ENCODE results near the gene SLIT2. TPM values are rescaled to one million over a fixed set of nuclear protein-coding genes. Genes with fewer than 3 reads are reported as not detected.

Gene SLIT2
- total RNA-seq, 2 experiments from 2014 or later, result not detected

DNA sequence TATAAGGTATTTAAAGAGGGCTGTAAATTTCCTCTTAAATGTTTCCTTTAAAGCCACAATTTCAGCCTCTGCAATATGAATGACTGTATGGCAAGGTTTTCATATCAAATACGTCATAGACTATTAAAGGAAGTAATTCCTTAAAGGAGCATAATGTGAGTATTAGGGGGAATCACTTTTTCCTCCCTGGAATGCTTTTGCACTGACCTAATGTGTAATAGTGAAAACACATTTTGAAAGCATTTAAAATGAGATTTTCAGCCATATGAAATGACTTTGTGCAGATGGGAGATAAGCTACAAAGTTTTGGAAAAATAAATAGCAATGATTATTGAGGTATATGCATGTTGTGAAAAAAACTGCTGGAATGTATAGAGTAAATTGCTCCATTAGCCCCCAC lies 17.6 kb downstream of the SLIT2 start:
- POLR2A ChIA-PET, result no interaction called here
- H3K27ac Mint-ChIP-seq, result no peak overlapping the region
- no peaks in the 10 kb centered on the region for H3K36me3 Mint-ChIP-seq (ENCODE audit: low read depth)
- peaks cover 5% of the 10 kb centered on the region for H3K9me3 Mint-ChIP-seq (ENCODE audit: insufficient read depth)
- no peak for ATAC-seq
- CTCF ChIA-PET, result no interaction called here
- no peak overlapping the region for H3K4me3 Mint-ChIP-seq
- DNase-seq, result no peak
- no peaks in the 10 kb centered on the region for H3K4me1 Mint-ChIP-seq (ENCODE audit: low read depth)
- no peaks in the 10 kb centered on the region for H3K27me3 Mint-ChIP-seq (ENCODE audit: low read depth)

DNA sequence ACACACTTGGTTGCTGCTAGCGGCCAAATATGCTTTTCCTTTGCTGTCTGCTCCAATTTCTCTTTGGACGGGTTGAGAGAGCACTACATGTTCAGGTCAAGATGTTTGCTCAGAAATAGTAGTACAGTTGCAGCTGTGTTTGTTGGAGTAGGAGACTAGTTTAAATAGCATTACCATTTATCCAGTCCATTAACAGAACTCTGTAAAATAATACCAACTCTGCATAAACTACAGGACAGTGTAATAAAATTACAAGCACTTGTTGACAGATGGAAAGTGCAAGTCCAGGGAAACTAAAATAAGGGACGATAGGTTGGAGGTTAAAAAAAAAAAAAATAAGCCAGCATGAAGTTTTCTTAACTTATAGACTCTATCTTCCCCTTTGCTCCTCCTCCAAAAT lies 20.2 kb downstream of the SLIT2 start:
- H3K27me3 Mint-ChIP-seq (ENCODE audit: low read depth), result no peaks in the 10 kb centered on the region
- no peak for ATAC-seq
- H3K9me3 Mint-ChIP-seq (ENCODE audit: insufficient read depth), result peaks cover 5% of the 10 kb centered on the region
- H3K36me3 Mint-ChIP-seq (ENCODE audit: low read depth), result no peaks in the 10 kb centered on the region
- CTCF ChIA-PET, result no interaction called here
- H3K4me1 Mint-ChIP-seq (ENCODE audit: low read depth), result no peaks in the 10 kb centered on the region
- no peak for DNase-seq
- POLR2A ChIA-PET, result no interaction called here
- H3K27ac Mint-ChIP-seq, result no peak overlapping the region
- no peak overlapping the region for H3K4me3 Mint-ChIP-seq

DNA sequence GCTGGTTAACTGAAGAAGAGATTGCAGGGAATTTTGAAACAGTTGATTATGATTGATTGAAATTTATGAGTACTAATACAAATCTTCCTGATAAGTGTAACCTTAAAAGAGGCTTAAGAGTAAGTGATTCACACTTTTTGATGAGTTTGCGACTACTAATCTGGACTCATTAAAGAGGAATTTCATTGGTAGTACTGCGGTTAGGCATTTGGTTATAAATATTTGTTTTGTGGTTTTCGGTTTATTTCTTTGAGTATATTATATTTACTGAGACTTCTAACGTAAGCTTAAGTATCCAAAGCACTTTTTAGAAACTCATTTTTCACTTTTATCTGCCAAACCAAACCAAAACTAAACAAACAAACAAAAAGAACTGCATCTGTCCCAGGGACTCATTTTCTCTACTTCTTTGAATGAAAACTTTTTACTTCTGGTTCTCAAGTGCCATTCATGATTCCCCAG lies 20.7 kb downstream of the SLIT2 start:
- no peak for ATAC-seq
- CTCF ChIA-PET, result no interaction called here
- POLR2A ChIA-PET, result no interaction called here

DNA sequence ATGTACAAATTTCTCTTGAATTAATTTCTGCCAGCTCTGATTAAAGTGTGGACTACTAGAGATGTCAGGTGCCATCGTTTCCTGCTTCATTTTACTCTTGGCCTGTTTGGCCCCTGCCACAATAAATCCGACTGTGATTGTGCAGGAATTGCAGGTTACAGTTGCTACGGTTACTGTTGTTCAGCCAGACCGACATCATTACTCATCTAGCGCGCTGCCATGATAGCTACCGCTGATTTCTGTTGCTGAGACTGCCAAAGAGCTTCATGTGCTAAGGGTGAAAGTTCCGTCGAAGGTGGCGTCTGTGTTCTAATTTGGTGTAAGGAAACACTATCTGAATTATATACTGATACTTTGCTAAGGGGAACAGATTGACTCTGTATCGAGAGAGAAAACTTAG lies 22.1 kb downstream of the SLIT2 start:
- H3K27ac Mint-ChIP-seq, result no peak overlapping the region
- H3K36me3 Mint-ChIP-seq (ENCODE audit: low read depth), result no peaks in the 10 kb centered on the region
- ChIA-PET POLR2A (no interaction called here), CTCF (no interaction called here)
- no peak for ATAC-seq
- no peaks in the 10 kb centered on the region for H3K27me3 Mint-ChIP-seq (ENCODE audit: low read depth)
- peaks cover 5% of the 10 kb centered on the region for H3K9me3 Mint-ChIP-seq (ENCODE audit: insufficient read depth)
- H3K4me1 Mint-ChIP-seq (ENCODE audit: low read depth), result no peaks in the 10 kb centered on the region
- H3K4me3 Mint-ChIP-seq, result no peak overlapping the region
- DNase-seq, result no peak

More for the DNA sequence above, 20.7 kb downstream of the SLIT2 start:
- Mint-ChIP-seq H3K9me3 (ENCODE audit: insufficient read depth) (peaks cover 5% of the 10 kb centered on the region), H3K4me1 (ENCODE audit: low read depth) (no peaks in the 10 kb centered on the region), H3K36me3 (ENCODE audit: low read depth) (no peaks in the 10 kb centered on the region), H3K27ac (no peak overlapping the region), H3K27me3 (ENCODE audit: low read depth) (no peaks in the 10 kb centered on the region), H3K4me3 (no peak overlapping the region)
- no peak for DNase-seq

DNA sequence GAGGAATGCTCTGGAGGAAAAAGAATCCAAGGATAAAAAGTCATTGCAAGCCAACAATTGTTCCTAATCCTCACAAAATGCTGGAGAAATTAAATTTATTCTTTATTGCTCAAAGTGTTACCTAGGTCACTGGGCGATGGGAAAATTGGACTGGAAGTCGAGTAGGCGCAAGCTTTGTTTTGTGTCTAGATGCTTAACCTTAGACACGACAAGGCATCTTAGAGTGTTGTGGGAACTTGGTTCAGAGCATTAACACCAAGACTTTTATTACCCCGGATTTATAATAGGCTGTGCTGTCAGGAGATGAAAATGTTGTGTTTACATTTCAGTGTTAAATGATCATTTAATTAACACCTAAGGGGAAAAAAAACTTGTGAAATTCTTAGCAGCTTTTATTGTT lies 25.1 kb downstream of the SLIT2 start:
- Mint-ChIP-seq H3K9me3 (ENCODE audit: insufficient read depth) (peaks cover 5% of the 10 kb centered on the region), H3K27me3 (ENCODE audit: low read depth) (no peaks in the 10 kb centered on the region), H3K4me3 (no peak overlapping the region), H3K36me3 (ENCODE audit: low read depth) (no peaks in the 10 kb centered on the region), H3K27ac (no peak overlapping the region), H3K4me1 (ENCODE audit: low read depth) (no peaks in the 10 kb centered on the region)
- POLR2A ChIA-PET, result no interaction called here
- DNase-seq (no peak), ATAC-seq (no peak)
- CTCF ChIA-PET, result no interaction called here

DNA sequence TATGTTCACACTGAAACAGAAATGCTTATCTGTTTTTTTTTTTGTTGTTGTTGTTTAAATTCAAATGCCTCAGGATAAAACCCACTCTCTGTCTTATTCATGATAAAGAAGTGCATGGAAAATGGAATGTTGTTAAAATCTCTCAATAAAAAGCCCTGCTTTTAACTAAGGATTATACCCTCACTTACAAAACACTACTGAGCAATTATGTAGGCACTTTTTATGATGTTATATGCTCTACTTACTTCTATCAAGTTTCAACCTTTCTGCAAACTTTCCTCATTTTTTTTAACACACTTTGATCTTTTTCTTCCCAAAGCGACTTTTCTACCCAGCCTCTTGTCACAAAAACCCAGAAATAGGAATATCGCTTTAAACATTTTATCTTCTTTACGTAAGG lies 26.5 kb downstream of the SLIT2 start:
- Mint-ChIP-seq H3K36me3 (ENCODE audit: low read depth) (no peaks in the 10 kb centered on the region), H3K27me3 (ENCODE audit: low read depth) (no peaks in the 10 kb centered on the region), H3K27ac (no peak overlapping the region), H3K4me3 (no peak overlapping the region), H3K4me1 (ENCODE audit: low read depth) (no peaks in the 10 kb centered on the region), H3K9me3 (ENCODE audit: insufficient read depth) (no peaks in the 10 kb centered on the region)
- ChIA-PET POLR2A (no interaction called here), CTCF (no interaction called here)
- ATAC-seq (no peak), DNase-seq (no peak)

DNA sequence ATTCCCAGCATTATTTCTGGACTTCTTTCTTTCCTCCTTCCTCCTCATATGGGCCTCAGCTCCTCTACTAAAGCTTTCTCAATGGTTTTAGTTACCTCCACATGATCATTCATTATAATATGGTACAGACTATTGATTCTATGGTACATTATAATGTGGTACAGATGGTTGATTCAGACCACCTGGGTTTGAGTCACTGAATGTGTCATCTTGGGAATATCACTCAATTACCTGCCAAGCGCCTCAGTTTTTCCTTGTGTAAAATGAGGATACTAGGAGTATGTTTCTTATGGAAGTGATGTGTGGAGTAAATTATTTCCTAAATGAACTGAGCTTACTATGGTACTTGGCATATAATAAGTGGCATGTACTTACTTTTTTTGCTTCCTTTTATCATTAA lies 27.7 kb downstream of the SLIT2 start:
- no peak overlapping the region for H3K27ac Mint-ChIP-seq
- no peak overlapping the region for H3K4me3 Mint-ChIP-seq
- POLR2A ChIA-PET, result no interaction called here
- CTCF ChIA-PET, result no interaction called here
- no peaks in the 10 kb centered on the region for H3K27me3 Mint-ChIP-seq (ENCODE audit: low read depth)
- H3K9me3 Mint-ChIP-seq (ENCODE audit: insufficient read depth), result no peaks in the 10 kb centered on the region
- DNase-seq (no peak), ATAC-seq (no peak)
- H3K36me3 Mint-ChIP-seq (ENCODE audit: low read depth), result no peaks in the 10 kb centered on the region
- H3K4me1 Mint-ChIP-seq (ENCODE audit: low read depth), result no peaks in the 10 kb centered on the region

DNA sequence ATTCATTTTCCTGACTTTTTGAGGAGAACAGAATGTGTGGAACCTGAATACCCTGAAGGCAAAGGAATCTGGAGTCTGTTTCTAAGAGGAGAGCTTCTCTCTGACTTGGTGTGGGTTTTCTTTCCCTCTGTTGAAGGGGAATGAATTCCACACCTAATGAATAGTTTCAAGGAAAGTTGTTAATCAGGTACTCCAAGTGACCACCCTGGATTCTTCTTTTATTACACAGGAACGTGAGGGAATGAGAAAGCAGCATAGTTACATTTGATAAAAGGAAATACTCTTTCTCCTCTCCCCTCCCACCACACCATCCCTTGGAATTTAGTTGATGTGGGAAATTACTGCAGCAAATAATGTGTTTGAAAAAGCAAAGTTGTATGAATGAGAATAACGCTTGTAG lies 29.7 kb downstream of the SLIT2 start:
- H3K4me3 Mint-ChIP-seq, result no peak overlapping the region
- ChIA-PET POLR2A (no interaction called here), CTCF (no interaction called here)
- H3K4me1 Mint-ChIP-seq (ENCODE audit: low read depth), result no peaks in the 10 kb centered on the region
- no peak for DNase-seq
- H3K36me3 Mint-ChIP-seq (ENCODE audit: low read depth), result no peaks in the 10 kb centered on the region
- no peak overlapping the region for H3K27ac Mint-ChIP-seq
- H3K27me3 Mint-ChIP-seq (ENCODE audit: low read depth), result no peaks in the 10 kb centered on the region
- no peak for ATAC-seq
- H3K9me3 Mint-ChIP-seq (ENCODE audit: insufficient read depth), result no peaks in the 10 kb centered on the region

DNA sequence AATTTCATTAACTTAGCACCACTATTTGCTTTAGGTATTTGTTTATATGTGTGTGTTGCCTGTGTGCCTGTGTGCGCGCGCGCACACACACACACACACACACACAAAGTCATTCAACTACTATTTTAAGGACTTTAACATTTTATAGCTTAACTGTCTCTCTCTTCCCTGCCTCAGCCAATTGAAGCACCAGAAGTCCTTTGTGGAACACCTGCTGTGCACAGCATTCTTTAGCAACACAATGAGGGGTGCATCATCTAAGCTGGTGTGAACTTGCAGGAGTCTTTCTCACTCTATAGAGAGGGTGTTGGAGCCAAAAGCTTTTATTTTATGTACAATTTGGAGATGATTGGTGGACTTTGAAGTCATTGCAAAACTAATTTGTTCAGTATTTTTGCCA lies 31.3 kb downstream of the SLIT2 start:
- Mint-ChIP-seq H3K36me3 (ENCODE audit: low read depth) (no peaks in the 10 kb centered on the region), H3K27me3 (ENCODE audit: low read depth) (no peaks in the 10 kb centered on the region), H3K27ac (no peak overlapping the region), H3K9me3 (ENCODE audit: insufficient read depth) (no peaks in the 10 kb centered on the region), H3K4me3 (no peak overlapping the region), H3K4me1 (ENCODE audit: low read depth) (no peaks in the 10 kb centered on the region)
- CTCF ChIA-PET, result no interaction called here
- POLR2A ChIA-PET, result no interaction called here
- ATAC-seq, result no peak
- DNase-seq, result no peak

DNA sequence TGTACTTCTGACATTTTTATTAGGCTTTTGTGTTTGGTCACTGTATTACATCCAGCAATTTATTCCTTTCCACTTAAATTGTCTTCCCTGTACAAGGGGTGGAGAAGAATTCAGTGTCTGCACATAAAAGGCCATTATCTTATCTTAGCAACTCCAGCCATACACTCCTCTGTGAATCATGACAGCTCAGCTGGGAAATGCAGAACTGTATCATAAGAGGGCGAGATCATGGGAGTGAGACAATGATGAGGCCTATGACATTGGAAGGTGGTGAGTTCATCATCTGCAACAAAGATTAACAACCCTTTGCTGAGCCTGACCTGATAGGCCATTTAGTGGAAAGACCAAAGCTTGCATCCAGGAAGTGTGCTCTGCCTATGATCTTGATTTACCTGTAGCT lies 33.3 kb downstream of the SLIT2 start:
- H3K4me1 Mint-ChIP-seq (ENCODE audit: low read depth), result no peaks in the 10 kb centered on the region
- no peak overlapping the region for H3K27ac Mint-ChIP-seq
- no peaks in the 10 kb centered on the region for H3K27me3 Mint-ChIP-seq (ENCODE audit: low read depth)
- ATAC-seq (no peak), DNase-seq (no peak)
- ChIA-PET CTCF (no interaction called here), POLR2A (no interaction called here)
- no peak overlapping the region for H3K4me3 Mint-ChIP-seq
- H3K36me3 Mint-ChIP-seq (ENCODE audit: low read depth), result no peaks in the 10 kb centered on the region
- no peaks in the 10 kb centered on the region for H3K9me3 Mint-ChIP-seq (ENCODE audit: insufficient read depth)

DNA sequence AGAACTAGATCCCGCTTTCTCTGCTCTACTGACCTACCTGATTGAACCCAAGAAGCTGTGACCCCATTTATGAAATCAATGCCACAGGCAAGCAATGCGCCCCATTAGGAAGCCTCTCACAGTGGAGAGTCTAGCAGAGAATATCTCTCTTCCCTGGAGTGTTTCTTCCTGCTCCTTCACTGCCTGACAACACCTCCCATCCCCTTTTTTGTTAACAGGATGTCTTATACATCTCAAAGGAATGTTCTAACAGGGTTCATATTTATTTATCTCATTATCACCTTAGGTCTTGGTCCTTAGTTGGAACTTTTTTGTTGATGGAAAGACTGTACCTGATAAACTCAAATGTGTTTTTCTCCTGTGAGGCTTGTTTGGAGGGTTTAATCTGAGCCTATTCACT lies 35.5 kb downstream of the SLIT2 start:
- Mint-ChIP-seq H3K9me3 (ENCODE audit: insufficient read depth) (no peaks in the 10 kb centered on the region), H3K27me3 (ENCODE audit: low read depth) (no peaks in the 10 kb centered on the region), H3K27ac (no peak overlapping the region), H3K36me3 (ENCODE audit: low read depth) (no peaks in the 10 kb centered on the region), H3K4me3 (no peak overlapping the region), H3K4me1 (ENCODE audit: low read depth) (no peaks in the 10 kb centered on the region)
- ATAC-seq, result no peak
- ChIA-PET POLR2A (no interaction called here), CTCF (no interaction called here)
- no peak for DNase-seq

DNA sequence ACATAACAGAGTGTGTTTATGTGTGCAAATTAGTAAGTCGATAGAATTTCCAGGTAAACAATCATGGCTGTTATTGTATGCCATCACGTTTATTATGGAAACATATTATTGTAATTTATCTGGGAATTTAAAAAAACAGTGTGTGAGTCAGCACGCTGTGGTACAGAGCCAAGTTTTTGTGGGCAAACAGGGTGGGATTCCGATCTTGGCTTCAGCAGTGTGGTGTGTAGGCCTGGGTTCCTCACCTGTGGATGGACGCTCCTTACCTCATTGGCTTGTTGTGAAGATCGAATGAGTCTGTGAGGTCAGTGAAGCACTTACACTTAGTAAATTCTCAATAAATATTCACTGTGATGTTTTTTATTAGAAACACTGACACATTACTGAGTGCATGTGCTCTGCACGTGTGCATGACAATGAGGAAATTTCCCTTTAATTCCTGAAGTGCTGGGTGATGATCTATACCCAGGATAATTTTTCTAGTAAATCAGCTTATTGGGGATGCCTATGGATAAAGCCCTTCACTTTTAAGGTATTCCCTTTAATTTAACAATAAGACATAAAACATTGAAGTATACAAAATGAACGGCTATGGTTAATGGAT lies 36.4 kb downstream of the SLIT2 start:
- H3K9me3 Mint-ChIP-seq (ENCODE audit: insufficient read depth), result no peaks in the 10 kb centered on the region
- no peak overlapping the region for H3K4me3 Mint-ChIP-seq
- CTCF ChIA-PET, result no interaction called here
- POLR2A ChIA-PET, result no interaction called here
- ATAC-seq (no peak), DNase-seq (no peak)
- no peaks in the 10 kb centered on the region for H3K27me3 Mint-ChIP-seq (ENCODE audit: low read depth)
- no peaks in the 10 kb centered on the region for H3K36me3 Mint-ChIP-seq (ENCODE audit: low read depth)
- no peaks in the 10 kb centered on the region for H3K4me1 Mint-ChIP-seq (ENCODE audit: low read depth)
- H3K27ac Mint-ChIP-seq, result no peak overlapping the region

DNA sequence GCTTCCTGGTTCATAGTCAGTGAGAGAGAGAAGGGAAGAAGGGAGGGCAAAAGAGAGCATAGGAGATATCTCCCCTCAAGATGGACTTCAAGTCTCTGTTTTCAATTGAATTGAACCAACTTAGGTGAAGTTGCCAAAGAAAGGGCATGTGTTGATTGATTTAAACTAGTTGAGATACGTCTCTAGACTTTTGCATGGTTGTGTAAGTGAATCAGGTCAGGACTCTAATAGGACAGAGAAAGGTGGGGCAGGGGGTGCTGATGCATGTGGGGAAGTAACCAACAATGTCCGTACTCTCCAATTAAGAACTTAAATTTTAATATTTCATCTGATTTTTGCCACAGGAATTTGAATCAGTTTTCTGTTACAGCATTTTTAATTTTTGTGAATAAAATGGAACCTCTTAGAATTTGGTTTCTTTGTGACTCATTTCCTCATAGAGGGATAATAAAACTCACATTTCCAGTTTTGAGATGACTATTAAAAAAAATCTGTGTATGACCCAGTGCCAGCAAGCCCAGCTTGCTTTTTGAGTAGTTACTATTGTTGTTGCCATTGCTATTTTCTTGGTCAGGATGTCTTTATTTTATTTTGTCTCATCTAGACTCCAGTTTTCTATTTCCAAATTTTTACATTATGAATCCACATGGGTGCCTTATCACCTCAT lies 37.3 kb downstream of the SLIT2 start:
- Mint-ChIP-seq H3K27ac (no peak overlapping the region), H3K4me3 (no peak overlapping the region), H3K36me3 (ENCODE audit: low read depth) (no peaks in the 10 kb centered on the region), H3K9me3 (ENCODE audit: insufficient read depth) (no peaks in the 10 kb centered on the region), H3K27me3 (ENCODE audit: low read depth) (no peaks in the 10 kb centered on the region), H3K4me1 (ENCODE audit: low read depth) (no peaks in the 10 kb centered on the region)
- CTCF ChIA-PET, result no interaction called here
- POLR2A ChIA-PET, result no interaction called here
- no peak for DNase-seq
- no peak for ATAC-seq
